ENCODE data around the gene PEX6. TPM values are rescaled to one million over a fixed set of nuclear protein-coding genes. Genes with fewer than 3 reads are reported as not detected.
A peak's percentile ranks its signal among the peaks of the same experiment; 100 is the strongest.

The PEX6 gene
- total and polyA plus RNA-seq, 2 of the 13 experiments (the other 11 are each of a cell fraction or from before 2014, with no cell fraction given) = 5.1 to 6.7 TPM

GRCh38 chr6:42938987-42939809 lies 39.8 kb downstream of the PEX6 start (continued):
- TF ChIP-seq, protein P1, sequence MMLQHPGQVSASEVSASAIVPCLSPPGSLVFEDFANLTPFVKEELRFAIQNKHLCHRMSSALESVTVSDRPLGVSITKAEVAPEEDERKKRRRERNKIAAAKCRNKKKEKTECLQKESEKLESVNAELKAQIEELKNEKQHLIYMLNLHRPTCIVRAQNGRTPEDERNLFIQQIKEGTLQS (CRISPR knock-in tag; IDR thresholded peaks at IDR 0.05) = no peak
- TF ChIP-seq, protein P2, sequence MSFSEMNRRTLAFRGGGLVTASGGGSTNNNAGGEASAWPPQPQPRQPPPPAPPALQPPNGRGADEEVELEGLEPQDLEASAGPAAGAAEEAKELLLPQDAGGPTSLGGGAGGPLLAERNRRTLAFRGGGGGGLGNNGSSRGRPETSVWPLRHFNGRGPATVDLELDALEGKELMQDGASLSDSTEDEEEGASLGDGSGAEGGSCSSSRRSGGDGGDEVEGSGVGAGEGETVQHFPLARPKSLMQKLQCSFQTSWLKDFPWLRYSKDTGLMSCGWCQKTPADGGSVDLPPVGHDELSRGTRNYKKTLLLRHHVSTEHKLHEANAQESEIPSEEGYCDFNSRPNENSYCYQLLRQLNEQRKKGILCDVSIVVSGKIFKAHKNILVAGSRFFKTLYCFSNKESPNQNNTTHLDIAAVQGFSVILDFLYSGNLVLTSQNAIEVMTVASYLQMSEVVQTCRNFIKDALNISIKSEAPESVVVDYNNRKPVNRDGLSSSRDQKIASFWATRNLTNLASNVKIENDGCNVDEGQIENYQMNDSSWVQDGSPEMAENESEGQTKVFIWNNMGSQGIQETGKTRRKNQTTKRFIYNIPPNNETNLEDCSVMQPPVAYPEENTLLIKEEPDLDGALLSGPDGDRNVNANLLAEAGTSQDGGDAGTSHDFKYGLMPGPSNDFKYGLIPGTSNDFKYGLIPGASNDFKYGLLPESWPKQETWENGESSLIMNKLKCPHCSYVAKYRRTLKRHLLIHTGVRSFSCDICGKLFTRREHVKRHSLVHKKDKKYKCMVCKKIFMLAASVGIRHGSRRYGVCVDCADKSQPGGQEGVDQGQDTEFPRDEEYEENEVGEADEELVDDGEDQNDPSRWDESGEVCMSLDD (CRISPR knock-in tag; IDR thresholded peaks at IDR 0.05; ENCODE audit: borderline replicate concordance) = no peak
- TF ChIP-seq DMTF1 (CRISPR knock-in tag; IDR thresholded peaks at IDR 0.05) (peak; percentile 84; the same call in 1 of the 2 replicates), RBAK (CRISPR knock-in tag; IDR thresholded peaks at IDR 0.05) (peak; percentile 83), TFDP1 (CRISPR knock-in tag; IDR thresholded peaks at IDR 0.05; ENCODE audit: borderline replicate concordance) (peak; percentile 89; the same call in 1 of the 2 replicates), ZNF264 (CRISPR knock-in tag; IDR thresholded peaks at IDR 0.05) (no peak; the same call in 1 of the 2 replicates), ZNF17 (CRISPR knock-in tag; IDR thresholded peaks at IDR 0.05) (no peak), SIX4 (CRISPR knock-in tag; IDR thresholded peaks at IDR 0.05) (no peak), RCOR2 (CRISPR knock-in tag; IDR thresholded peaks at IDR 0.05) (peak; percentile 85), ZNF251 (CRISPR knock-in tag; IDR thresholded peaks at IDR 0.05) (peak; percentile 89; the same call in 1 of the 2 replicates), SOX6 (IDR thresholded peaks at IDR 0.05) (no peak), SOX6 (CRISPR knock-in tag; IDR thresholded peaks at IDR 0.05) (peak; percentile 90), PATZ1 (CRISPR knock-in tag; IDR thresholded peaks at IDR 0.05) (peak; percentile 52; the same call in 1 of the 2 replicates), ZKSCAN8 (CRISPR knock-in tag; IDR thresholded peaks at IDR 0.05; ENCODE audit: borderline replicate concordance) (0 out of 2 replicates have a peak, but pooled peaks have one; percentile 35), NFKB2 (CRISPR knock-in tag; IDR thresholded peaks at IDR 0.05; ENCODE audit: borderline replicate concordance) (peak; percentile 41; the same call in 1 of the 2 replicates), SMAD3 (CRISPR knock-in tag; IDR thresholded peaks at IDR 0.05) (peak; percentile 62; the same call in 1 of the 2 replicates), GABPB1 (CRISPR knock-in tag; IDR thresholded peaks at IDR 0.05) (peak; percentile 54), RFX1 (IDR thresholded peaks at IDR 0.05) (no peak)
- TF ChIP-seq, protein P3, sequence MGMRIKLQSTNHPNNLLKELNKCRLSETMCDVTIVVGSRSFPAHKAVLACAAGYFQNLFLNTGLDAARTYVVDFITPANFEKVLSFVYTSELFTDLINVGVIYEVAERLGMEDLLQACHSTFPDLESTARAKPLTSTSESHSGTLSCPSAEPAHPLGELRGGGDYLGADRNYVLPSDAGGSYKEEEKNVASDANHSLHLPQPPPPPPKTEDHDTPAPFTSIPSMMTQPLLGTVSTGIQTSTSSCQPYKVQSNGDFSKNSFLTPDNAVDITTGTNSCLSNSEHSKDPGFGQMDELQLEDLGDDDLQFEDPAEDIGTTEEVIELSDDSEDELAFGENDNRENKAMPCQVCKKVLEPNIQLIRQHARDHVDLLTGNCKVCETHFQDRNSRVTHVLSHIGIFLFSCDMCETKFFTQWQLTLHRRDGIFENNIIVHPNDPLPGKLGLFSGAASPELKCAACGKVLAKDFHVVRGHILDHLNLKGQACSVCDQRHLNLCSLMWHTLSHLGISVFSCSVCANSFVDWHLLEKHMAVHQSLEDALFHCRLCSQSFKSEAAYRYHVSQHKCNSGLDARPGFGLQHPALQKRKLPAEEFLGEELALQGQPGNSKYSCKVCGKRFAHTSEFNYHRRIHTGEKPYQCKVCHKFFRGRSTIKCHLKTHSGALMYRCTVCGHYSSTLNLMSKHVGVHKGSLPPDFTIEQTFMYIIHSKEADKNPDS (CRISPR knock-in tag; IDR thresholded peaks at IDR 0.05) = peak; percentile 96

Measured in HepG2 (cell line).